HG03558 (cell line): Measurements from ENCODE around the gene KAZALD1.
"Not testable (repeated sequence)": the region's sequence is repeated elsewhere in the genome, so short reads cannot be mapped to it uniquely, and the experiment has no call there.

Experiments
- ATAC-seq: cut with Tn5 transposase; IDR thresholded peaks from one replicate; pipeline ENCODE4 v1.9.1; 2021; ENCODE audit warnings: moderate number of reproducible peaks; ENCODE audit not compliant: unreplicated experiment; ENCODE audit errors: extremely low read depth

The KAZALD1 gene

DNA sequence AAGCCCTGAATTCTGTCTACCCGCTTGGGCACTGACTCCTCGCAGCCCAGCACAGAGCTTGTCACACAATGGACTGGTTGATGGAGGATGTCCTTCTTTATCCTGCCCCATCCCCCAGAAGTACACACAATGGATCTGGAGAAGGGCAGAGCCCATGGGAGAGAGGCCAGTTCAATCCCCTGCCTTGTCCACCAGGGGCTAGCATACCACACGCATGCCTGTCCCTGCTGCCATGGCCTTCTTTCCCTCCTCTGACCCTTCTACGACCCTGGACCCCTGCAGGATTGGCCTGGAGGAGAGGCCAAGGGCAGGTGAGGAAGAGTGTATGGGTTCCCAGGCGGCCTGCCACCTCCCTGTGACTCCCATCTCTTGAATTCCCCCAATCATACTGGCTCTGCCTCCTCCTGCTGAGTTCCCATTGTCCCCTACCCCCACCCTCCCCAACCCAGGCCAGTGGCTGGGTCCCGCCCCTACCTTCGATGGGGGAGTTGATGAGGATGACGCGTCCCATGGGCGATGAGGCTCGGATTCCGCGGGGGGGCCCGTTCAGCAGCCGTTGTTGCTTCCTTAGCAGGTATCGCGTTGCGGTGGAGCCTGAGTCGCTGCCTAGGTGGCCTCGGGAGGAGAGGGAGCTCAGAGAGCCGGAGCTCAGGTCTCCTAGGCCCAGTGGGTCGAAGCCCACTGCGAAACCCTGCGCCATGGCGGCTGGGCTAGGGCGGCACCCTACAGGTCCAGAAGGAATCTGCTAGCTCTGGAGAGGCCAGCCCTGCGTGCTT, 32.1 kb upstream of the KAZALD1 start:
- no peak for ATAC-seq

DNA sequence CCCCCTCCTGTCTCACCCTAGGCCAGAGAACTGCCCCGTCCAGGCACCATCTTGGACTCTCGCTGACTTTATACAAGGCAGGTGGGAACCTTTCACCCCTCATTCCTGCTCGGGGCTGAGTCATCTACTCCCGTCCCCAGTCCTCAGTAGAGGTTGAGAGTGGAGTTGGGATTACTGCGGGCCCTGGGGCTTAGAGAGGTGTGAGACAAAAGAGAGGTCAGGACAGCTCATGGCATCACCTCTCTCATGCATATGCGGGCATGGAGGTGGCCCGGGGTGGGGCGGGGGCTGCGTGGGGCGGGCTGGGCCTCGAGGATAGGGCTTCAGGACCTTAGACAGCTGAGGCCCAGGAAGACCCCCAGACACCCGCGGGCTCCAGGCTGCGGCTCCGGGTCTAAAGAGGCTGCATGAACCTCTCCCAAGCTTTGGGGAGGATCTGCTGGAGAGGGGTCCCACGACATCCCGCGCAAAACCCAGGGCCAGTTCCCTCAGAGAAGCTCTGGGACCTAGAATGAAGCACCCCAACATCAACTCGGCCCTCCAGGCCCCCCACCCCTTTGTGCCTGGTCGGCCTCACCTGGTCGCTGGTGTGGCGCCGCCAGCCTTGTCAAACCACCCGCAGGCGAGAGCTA, 31.2 kb upstream of the KAZALD1 start:
- no peak for ATAC-seq

DNA sequence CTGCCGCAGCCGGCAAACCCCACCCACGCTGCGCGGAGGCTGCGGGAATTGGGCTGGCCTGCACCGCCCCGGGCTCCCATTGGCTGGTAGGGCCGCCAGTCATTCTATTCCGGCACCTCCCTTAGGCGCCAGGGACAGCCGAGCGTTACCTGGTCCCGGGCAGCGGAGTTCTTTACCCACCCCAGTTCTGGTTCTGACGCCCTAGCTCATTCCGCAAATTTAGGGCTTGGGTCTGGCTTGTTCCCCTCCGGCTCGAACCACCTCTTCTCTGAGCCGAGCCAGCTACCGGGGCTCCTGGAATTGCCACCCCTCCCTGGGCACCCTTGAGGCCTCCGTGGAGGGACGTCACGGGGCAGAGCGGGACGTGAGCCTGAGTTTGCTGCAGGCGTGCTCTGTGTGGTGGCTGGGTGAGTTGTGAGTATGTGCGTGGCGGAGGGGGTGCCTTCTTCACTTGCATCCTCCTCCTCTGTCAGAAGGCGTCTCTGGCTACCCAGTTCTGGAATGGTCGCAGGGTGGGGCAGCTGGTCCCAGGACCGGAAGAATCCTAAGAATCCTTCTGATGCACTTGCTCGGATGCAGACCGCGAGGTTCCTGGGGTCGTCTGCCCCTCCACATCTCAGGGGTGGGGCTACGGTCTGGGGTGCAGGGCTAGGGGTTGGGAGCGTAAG, 30.5 kb upstream of the KAZALD1 start, which contains the start of the genes PDZD7 and SFXN3:
Gene PDZD7, minus strand, starts transcription at position 2 of the 668 bp plus-strand sequence. CDS start 910 bp downstream, outside the sequence.
Gene SFXN3, plus strand, starts transcription at position 107 of the 668 bp plus-strand sequence. CDS start 3,461 bp downstream, outside the sequence.
- peak; percentile 49 for ATAC-seq

DNA sequence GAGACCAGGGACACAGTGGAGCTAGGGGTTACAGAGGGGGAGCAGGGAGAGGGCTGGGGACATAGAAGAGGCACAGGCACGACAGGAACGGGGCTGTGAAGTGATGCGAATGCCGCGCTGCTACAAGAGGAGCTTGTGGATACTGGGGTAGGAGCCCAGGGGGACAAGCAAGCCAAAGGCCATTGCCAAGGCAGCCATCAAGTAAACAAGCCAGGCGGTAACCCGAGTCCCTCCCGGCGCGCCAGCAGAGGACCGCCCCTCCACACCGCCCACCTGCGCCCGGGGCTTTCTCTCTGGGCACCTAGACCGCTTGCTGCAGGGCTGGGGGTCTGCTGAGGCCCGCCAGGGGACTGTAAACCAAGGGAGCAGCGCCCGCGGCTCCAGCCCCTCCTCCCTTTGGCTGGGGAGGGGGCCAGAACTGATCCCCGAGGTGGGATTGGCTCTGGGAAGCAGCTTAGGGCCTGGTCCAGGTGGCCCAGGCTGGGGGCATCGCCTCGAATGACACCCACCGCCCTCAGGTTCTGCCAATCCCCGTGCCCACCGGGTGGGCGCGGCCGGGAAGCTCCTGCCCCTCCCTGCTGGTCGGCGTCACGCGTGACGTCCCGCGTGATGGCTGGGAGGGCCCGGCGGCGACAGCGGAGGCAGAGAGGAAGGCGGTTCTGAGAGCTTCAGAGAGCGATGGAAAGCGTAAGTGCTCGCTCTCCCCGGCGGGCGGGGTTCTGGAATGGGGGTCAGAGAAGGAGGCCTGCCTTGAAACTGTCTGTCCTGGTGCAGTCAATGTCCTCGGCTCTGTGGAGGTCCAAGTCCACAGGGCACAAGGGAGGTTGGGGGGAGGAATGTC, 29.8 kb upstream of the KAZALD1 start:
- no peak for ATAC-seq

DNA sequence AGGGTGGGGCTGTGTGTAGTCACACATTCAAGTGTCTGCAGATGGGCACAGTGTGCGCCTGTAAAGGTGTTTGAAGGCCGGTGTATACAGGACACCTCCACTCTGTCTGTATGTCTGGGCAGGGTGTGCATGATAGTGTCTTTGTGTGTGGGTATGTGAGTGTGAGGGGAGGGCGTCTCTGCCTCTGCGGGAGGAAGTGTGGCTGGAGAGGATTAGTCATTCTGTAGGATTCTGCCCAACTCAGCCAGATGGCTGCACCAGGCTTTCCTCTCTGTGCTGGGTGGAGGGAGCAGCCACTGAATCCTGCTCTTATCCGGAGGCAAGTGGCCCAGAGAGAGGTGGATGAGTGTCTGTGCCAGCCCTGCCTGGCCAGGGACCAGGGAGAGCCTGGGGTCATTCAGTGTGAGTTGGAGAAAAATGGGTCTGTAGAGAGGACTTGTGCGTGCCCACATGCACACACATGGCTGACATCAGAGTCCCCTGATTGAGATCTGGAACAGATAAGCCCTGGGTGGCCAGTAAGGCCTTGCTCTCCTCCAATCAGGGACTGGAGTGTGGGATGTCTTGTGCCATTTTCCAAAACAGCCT, 29.1 kb upstream of the KAZALD1 start:
- no peak for ATAC-seq

DNA sequence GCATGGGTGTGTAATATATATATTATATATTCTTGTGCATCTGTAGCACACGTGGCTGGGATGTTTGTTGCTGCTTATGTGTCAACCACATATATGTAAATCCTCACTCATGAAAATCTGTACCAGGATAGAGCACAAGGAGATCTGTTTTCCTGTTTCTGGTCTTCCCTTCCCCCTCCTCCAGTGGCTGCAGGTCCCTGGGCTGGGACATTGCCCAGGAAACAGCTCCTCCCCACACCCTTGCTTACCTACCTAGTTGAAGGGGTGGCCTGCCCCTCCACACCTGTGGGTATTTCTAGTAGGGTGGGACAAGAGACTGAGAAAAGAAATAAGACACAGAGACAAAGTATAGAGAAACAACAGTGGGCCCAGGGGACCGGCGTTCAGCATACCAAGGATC, 28.5 kb upstream of the KAZALD1 start:
- ATAC-seq = no peak

DNA sequence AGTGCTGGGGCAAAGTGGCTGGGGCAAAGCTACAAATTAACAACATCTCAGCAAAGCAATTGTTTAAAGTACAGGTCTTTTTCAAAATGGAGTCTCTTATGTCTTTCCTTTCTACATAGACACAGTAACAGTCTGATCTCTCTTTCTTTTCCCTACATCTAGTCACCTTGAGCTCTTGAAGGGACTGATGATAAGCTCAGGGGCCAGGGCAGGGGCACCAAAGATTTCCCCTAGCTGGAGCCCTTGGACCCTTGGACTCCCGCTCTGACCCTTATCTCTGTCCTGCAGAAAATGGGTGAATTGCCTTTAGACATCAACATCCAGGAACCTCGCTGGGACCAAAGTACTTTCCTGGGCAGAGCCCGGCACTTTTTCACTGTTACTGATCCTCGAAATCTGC, 27.4 kb upstream of the KAZALD1 start:
- ATAC-seq = not testable (repeated sequence)

DNA sequence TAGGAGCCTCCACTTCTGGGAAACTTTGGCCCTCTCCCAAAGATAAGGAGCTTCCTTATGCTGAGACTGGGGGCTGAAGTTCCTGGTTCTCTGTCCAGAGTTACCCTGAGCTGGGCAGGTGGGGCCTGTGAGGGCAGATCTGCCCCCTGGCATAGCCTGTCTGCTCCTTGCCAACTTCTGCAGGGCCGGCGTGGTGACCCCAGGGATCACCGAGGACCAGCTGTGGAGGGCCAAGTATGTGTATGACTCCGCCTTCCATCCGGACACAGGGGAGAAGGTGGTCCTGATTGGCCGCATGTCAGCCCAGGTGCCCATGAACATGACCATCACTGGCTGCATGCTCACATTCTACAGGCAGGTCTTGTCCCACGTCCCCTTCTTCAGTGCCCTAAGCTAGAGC, 26.5 kb upstream of the KAZALD1 start:
- no peak for ATAC-seq

DNA sequence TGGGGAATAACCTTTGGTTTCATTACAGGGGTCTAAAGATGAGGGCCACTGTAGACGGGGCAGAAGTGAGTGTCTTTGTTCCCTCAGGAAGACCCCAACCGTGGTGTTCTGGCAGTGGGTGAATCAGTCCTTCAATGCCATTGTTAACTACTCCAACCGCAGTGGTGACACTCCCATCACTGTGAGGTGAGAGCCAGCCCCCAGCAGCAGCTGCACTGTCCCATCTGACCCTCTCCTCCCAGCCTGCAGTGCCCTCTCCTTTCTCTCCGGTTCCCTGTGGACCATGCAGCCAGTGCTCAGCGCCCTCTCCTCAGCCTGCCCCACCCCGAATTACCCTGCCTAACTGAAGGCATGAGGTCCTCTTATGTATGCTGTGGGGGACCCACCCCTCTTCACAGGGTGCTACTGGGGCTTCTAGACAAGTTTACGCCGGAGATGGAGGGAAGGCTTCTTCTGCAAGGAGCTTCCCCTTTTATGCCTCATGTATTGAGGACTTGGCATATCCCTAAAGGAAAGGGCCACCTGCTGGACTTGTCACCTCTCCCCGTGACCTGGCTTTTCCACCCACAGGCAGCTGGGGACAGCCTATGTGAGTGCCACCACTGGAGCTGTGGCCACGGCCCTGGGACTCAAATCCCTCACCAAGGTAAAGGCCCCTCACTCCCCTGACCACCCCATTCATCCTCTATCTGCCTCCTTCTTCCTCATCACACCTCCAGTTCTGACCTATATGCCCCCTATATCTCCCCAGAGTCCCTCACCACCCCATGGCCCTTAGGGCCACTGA, 25.7 kb upstream of the KAZALD1 start:
- ATAC-seq = no peak

DNA sequence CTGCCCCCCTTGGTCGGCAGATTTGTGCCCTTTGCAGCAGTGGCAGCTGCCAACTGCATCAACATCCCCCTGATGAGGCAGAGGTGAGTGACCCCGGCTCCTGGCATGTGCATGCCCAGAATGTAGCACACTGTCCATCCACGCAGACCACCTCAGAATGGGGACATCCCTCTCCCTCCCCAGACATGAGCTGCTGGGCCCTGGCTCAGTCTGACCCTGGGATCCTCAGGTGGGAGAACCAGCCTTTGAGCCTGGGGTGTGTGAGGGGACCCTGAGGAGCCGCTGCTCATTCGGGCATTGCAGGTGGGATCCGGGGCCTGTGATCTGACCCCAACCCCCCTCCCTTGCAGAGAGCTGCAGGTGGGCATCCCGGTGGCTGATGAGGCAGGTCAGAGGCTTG, 25.1 kb upstream of the KAZALD1 start:
- no peak for ATAC-seq

DNA sequence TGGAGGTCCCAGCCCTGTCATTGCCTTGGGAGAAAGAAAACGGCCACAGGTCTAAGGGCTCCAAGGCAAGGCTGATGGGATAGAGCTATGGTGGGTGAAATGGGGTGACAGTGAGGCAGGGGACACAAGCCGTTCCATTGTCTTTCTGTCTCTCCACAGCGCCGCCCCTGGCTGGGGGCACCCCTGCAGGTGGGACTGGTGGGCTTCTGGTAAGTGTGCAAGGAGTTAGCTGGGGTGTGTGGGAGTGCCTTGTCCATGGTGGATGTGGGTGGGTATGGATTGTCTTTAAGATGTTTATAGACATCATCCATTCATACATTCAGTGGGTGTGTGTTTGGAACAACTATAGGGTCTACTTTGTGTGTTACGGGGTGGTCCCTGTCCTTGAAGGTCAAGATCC, 23.3 kb upstream of the KAZALD1 start:
- ATAC-seq = no peak

DNA sequence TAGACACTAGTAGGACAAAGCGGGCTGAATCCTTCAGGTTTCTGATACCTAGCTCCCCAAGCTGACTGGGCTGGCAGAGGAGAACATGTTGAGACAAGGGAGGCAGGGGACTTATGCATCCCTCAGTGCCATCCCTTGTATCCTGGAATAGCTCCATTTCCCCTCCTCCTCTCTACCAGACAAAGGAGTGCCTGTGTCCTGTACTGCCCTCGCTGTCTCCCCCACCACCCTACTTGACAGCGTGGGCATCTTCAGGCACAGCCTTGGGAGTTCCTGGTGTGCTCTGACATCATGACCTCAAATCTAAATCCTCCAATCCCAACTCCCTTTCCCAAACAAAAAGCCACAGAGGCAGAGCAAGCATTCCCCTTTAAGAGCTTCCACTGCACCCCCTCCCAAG, 21.7 kb upstream of the KAZALD1 start:
- ATAC-seq = no peak

DNA sequence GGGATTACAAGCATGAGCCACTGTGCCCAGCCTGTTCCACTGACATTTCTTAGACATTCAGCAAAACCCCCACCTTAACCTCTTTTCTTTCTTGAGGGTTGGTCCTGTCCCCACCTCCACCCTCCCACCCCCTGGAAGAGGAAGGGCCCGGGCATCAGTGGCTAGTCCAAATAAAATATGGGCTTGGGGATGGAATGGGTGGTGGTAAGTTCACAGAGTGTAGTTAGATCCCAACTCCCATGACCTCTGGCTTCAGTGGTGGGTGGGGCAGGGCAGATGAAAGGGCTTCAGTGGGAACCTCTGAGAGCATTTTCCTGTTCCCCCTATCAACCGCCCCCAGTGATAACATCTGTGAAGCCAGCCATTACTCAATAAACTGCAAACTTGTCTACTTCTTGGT, 20.9 kb upstream of the KAZALD1 start:
- ATAC-seq = no peak

DNA sequence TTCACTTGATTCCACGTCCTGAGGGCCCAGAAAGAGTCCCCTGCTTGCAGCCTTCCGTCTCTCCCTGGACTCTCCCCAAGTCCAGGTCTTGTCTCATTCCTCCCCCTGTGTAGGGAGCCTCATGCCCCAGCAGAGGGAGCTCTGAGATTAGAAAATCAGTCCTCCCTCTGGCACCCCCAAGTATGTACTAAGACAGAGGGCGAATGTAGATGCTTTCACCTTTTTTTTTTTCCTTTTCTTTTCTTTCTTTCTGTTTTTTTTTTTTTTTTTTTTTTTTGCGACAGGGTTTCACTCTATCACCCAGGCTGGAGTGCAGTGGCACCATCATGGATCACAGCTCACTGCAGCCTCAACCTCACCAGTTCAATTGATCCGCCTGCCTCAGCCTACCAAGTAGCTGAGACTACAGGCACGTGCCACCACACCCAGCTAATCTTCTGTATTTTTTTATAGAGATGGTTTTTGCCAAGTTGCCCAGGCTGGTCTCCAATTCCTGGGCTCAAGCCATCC, 20.5 kb upstream of the KAZALD1 start:
- peak; percentile 40 for ATAC-seq

DNA sequence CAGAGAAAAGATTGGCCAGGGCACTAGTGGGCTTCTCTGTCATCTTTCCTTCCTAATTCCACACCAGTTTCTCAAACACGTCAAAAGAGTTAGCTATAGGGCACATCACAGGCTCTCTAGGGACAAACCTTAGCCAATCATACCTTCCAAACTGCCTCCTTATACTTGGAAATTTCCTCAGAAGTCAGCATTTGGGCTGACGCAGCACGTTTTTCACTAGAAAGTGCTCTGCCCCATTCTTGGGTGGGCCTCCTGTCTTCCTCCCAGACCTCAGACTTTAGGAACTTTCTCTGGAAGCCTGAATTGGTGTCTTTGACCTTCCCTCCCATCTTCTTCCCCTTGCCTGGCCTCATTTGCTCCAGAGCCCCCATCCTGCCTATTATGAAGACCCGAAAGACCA, 19.7 kb upstream of the KAZALD1 start:
- no peak for ATAC-seq

DNA sequence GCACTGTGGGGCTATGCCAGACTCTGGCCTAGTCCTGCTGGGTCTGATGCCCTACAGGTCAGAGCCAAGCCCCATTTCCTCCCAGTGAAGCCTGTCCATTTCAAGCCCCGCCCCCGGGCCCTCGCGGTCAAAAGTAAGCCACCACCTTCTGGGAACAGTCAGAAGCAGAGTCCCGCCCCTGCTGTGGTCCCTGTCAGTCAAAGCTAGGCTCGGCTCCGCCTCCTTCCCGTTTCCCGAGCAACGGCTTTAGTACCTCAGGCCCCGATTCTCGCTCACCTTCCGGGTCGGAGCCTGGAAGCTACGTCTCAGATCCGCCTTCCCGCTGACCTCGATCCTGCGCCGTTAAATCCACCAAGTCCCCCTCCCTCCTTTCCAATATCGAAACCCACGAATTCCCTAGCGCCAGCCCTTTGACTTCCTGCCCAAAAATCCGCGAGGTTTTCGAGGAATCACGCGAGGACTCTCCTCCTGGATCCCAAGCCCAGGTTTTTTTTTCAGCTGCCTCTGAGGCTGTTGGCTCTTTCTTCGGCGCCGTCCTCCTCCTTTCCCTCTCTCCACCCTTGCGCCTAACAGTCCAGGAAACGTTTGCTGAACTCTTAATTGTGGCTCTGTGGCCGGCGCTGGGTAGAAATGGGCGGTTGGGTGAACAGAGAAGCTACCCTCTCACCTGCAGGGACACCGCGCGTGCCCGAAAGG, 19.0 kb upstream of the KAZALD1 start:
- peak; percentile 76 for ATAC-seq

DNA sequence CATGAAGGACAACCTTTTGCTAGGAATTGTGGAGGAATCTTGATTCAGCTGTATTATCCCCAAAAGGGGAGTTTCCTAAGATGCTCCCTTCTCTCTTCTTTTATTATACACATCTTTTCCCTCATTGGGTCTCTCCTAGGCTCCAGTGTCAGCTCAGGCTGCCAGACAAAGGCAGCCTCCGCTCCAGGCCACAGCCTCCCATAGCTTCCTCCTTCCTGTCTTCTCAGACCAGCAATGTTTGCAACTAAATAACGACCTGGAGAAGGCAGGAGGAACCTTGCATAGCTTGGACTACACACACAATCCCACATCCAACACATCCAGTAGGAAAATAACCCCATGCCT, 18.5 kb upstream of the KAZALD1 start:
- no peak for ATAC-seq

DNA sequence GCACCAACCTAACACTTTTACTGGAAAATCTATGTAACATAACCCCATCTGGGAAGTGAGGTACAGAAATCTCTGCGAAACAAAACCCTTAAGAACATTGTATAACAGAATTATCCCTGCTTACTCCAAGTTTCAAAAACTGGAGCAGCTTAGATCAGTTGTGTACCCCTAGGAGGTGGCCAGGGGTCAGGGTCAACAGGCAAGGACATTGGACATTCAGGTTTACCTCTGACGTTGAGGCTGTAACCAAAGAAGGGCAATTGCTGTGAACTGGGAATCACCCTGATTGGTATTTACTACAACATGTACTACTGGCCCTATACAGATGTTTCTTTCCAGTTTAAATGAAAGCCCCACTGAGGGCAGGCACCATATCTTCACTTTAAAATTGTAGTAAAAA, 17.7 kb upstream of the KAZALD1 start:
- ATAC-seq = no peak
